Glomerular visceral epithelial cell (primary cell): ENCODE measurements around the gene MGAT4A.

Source experiments
- DNase-seq: peaks from one replicate; pipeline ENCODE4 v3.0.0-alpha.2; 2016; ENCODE audit errors: extremely low spot score

Gene MGAT4A

DNA sequence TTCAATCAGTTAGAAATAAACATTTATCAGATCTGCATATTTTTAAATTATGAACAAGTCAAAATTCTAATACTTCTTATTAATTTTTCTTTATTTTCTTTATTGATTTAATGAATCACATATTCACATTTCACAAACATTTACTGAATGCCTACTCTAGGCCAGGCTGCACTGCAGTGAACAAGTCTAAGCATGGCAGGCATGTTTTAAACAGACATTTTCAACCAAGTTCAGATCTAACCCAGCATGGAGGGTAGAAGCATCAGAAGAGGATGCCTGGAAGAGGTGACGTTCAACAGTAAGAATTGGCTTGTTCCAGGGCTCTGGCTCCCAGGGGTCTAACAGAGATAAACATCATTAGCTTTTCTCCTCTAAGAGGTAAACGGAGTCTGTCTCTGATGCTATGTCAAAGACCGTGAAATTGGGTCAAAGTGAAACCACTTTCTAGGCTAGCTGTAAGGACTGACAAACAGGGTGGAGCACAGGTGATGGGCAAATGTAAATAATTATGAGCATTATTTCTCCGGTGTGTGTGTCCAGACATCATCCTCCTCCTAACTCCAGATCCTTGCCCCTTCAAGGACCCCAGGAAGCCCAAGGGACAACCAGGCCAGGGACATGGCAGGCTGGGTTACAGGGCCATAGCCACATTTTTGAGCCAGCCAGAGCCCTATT lies 72.0 kb downstream of the MGAT4A start:
- DNase-seq = no peak

DNA sequence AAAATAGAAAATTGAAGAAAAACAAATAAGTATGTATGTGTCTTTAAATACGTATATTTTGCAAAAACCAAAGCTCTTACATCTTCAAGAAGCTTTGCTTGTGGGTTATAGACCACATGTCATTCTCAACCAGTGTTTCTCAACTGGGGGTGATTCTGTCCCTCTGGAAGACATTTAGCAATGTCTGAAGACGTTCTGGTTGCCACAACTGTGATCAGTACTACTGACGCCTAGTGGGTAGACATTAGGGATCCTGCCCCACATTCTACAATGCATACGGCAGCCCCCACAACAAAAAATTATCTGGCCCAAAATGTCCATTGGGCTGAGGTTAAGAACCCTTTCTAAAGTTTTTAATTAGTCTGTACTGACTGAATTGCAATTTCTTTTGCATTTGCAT lies 74.1 kb downstream of the MGAT4A start:
- DNase-seq = no peak

DNA sequence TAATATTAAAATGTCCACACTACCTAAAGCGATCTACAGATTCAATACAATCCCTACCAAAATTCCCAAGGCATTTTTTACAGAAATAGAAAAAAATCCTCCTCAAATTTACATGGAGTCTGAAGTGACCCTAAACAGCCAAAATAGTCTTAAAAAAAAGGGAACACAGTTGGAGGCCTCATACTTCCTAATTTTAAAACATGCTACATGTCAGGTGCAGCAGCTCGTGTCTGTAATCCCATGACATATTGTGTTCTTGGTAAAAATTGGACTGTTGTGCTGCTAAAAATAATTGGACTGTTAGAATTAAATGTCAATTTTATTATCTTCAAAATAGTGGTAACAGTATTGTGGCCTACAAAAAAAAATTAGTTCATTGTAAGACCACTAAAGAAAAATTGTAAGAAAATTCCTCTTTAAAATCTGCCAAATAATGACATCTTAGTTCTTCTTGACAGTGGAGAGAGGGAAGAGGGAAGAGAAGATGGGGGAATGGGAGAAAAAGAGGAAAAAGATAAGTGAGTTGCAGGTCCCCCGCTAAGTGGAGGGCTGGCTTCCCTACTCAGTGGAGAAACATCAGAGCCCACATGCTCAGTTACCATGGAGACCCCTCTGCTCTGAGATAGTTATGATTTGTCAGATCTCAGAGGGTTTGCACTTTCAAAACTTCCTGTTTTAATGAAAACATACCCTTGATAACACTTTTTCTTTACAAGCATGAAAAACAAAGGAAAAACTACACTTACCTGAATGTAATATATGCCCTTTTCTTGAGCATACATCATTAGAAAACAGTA lies 76.0 kb downstream of the MGAT4A start:
- no peak for DNase-seq

GRCh38 chr2:98650998-98651397 lies 79.9 kb downstream of the MGAT4A start:
- DNase-seq = no peak

DNA sequence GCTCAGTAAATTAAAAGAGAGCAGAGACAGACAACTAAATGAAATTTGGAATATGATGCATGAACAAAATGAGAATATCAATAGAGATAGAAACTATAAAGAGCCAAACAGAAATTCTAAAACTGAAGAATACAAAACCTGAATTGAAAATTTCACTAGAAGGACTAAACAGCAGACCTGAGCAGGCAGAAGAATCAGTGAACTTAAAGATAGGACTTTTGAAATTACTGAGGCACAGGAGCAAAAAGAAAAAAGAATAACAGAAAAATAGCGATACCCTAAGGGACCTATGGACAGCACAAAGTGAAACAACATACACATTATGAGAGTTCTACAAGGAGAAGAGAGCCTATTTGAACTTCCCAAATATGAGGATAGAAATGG lies 80.9 kb downstream of the MGAT4A start:
- DNase-seq = no peak

DNA sequence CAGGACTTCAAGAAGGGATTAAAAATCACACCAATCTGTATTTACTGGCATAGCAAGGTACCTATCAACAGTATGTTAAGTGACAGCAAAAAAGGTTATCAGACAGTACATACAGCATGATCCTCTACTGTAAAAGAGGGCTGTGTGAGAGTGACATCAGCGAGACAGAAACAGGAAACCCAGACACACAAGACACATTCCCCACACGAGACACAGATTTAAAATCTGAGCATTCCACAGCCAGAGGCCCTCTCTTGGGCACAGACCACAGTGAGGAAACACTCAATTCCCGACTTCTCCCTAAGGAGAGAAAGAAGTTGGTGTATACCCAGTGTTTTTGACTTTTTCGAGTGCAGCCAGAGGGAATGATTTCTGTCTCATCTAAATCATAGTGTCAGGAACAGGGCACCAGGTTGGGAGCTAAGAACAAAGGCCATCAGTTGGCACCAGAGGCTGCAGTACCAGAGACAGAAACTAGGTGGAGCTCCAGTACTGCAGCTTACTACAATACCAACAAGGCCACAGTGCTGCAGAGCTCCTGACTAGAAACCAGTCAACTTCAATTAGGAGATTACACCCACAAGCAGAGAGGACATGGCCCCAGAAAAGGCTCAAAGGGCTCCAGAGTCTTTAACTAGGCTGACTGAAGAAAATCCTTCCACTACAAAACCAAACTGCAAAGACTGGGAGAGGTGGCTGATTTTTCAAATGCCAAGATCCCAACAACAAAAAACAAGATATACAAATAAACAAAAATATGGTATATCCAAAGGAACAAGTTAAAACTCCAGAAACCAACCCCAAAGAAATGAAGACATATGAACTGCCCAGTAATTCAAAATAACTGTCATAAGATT lies 81.6 kb downstream of the MGAT4A start:
- peak; percentile 82 for DNase-seq

DNA sequence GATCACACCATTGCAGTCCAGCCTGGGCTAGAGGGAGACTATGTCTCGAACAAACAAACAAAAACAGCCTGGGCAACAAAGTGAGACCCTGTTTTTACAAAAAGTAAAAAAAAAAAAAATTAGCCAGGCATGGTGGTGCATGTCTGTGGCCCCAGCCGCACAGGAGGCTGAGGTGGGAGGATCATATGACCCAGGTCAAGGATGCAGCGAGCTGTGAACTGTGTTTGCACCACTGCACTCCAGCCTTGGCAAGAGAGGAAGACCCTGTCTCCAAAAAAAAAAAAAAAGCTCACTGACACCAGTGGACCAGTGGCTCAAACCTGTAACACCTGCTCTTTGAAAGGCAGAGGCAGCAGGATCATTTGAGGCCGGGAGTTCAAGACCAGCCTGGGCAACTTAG lies 82.5 kb downstream of the MGAT4A start:
- no peak for DNase-seq

DNA sequence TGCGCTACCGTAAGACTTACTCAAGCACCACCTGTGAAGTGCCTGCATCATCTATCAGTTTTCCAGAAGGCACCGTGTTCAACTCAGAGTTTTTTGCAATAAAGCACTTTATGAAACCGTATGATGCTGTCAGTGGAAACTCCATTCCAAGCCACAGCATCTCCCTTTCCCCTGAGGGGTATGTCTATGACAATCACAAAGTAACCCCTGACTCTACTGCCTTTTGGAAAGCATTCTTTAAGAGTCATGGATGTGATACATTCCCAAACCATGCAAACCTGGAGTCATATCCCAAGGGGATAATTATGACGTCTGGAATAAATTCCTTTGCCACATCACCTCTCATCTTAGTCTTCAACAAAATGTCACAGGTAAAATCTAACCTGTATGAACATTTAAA lies 83.3 kb downstream of the MGAT4A start:
- no peak for DNase-seq

DNA sequence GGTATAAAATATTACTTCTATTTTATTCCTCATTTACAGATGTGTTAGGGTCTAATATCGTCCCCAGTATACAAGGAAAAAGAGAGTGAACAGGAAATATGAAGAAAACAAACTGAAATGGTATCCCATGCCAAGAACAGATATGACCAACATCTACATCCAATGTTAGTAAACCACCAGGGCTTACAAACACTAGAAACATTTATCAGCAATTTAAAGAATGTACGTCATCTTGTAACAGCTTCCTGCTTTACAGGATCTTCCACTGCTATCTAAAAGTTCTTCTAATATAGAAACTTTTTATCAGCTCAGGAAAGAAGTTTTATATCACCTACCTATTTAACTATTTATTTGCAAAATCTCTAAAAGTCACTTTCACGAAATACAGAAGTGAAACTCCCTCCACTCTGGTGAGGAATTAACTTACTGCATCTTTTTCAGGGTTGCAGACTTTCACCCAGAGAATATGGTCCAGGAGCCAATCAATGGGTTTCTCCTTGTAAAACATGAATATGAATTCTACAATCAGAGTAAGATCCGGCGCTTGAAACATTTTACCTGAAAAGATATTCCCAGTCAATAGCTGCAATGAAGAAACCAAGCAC lies 87.3 kb downstream of the MGAT4A start:
- no peak for DNase-seq

GRCh38 chr2:98637401-98638147 lies 93.4 kb downstream of the MGAT4A start:
- no peak for DNase-seq

DNA sequence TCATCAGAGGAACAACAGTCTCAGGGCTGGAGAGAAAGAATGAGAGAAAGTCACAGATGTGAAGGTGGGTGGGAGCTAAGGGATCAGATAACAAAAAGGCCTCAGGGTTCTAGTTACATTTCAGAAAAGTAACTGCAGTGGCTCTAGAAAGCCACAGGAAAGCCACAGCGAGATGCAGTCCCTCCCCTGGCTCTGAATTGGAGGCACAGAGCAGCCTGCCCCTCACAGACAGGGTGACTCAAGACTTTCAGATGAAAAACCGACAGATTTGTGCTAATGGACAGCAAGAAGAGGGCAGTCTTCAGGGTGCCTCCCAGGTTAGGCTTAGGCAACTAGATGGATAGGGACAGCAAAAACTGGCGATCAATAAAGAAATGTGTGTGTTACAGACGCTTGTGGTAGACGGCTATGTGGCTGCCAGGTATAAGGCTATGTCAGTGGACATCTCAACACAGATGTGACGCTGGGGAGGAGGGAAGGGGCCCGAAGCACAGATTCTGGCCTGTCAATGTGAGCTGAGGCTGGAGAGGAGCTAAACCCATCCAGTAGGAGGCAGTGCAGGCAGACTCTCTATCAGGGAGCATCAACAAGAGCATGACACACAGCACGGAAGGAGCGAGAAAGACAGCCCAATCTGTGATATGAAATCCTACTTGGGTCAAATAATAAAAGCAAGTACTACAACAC lies 96.4 kb downstream of the MGAT4A start:
- DNase-seq = no peak

DNA sequence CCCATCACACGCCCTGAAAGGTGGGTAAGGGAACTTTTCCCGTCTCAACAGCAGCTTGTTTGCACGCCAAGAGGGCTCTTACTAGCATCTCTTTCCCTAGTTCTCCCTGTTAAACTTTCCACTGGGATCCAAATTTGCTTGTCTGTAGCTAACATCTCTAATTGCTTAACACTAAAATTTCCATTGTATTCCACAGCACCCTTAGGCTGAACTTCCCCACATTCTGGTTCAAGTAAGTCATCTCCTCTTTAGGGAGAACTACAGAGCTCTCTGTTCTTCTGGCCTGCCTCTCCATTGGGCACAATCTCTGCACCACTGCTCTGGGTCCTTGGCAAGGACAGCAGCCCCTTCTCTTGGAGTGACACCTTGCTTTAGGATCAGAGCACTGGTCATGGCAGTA lies 98.6 kb downstream of the MGAT4A start:
- DNase-seq = no peak

DNA sequence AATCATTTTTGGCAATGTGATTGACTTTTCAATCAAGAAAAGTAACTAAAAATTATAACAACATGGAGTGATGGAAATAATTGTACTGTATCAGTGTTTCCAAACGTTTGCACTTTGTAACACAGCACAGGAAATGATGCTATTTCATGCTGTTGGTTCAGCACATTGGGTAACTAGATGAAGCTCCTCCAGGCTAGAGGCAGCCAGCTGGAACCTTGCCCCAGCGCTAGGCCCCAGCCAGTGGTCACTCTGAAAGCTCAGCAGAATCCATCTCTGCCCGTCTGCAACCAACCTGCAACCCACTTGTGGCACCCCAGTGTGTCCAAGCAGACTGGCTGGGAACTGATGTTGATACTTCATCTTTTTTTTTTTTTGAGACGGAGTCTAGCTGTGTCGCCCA lies 107.3 kb downstream of the MGAT4A start:
- DNase-seq = peak; percentile 41

- no peak for DNase-seq
Measured at GRCh38 chr2:98617149-98617548, 113.8 kb downstream of the MGAT4A start.

GRCh38 chr2:98615481-98615880 lies 115.5 kb downstream of the MGAT4A start:
- no peak for DNase-seq

DNA sequence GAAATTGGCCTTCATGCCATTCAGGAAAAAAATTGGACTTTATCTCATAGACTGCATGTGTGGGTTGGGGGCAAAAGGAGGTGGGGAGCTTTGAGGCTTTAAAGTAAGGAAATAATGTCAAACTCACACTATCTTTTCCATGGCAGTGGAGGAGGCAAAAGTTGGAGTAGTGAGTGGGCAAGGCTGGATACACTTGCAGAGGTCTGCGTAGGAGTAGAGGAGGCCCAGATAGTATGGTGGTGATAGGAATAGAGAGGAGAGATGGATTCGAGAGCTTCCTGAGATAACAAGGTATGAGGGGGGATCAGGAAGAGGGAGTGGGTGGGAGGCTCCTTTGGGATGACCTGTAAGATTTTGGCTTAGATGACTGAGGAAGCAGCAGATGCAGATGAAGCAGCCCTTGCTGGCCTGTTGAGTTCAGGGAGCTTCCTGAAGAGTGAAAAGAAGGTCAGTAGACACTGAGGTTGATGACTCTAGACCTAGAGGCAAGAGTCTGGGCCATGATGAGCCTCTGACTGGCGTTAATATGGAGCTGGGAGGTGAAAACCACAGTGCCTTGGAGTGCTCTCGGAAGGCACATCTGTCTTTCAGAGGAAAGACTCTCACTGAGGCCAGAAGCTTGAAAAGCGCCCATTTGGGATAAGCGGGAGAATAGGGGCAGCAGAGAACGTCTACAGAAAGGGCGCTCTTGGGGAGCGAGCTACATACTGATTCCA lies 116.8 kb downstream of the MGAT4A start:
- DNase-seq = no peak

GRCh38 chr2:98608962-98609604 lies 121.8 kb downstream of the MGAT4A start:
- peak; percentile 35 for DNase-seq

DNA sequence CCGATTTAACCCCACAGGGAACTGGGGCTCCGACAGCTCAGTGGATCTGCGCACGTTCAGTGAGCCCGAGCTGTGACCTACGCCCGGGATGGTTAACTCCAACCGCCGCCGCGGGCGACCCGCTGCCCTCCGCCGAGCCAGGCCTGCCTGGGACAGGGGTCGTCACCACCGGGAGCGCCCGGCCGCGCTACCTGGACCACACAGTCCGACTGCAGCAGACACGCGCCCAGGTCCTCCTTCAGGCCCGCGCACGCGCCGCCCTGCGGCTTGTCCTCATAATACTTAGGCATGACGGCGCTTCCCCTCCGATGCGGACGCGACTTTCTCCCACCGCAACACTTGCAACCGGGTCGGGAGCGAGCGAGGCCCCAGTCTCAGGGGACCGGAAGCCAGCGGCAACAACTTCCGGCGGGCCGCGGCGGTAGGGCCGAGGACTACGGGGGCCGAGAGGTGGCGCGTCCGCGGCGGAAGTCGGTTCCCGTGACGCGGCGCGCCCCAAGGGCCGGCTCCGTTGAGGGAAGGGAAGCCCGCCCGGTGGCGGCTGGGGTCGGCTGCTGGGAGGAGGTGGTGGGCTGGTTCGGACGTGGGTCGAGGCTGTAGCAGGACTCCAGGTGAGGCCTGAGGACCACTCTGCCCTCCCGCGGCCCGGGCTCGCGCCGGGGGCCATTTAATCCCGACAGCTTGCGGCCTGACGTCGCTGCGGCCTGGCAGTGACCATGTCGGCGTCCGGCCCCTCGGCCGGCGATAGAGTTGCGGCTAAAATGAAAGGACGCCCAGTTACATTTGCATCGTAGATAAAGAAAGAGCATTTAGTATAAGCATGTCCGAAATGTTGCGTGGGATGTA lies 122.6 kb downstream of the MGAT4A start, which contains the start of the genes COA5 and UNC50:
TSS of gene COA5 (minus strand) at position 397 of the 846 bp plus-strand sequence. CDS start at position 290, 107 bp downstream.
TSS of gene UNC50 (plus strand) at position 474 of the 846 bp plus-strand sequence. CDS start 1,171 bp downstream, outside the sequence.
- peak; percentile 90 for DNase-seq
